Sigmoid colon (tissue), 4 donors: ENCODE measurements around the gene SOX14.

ENCODE experiments used
- CTCF ChIP-seq, 4 experiments: fragments of 450-650 bp in 3 of 4; fragments of 200-600 bp in 1 of 4; IDR thresholded peaks; one replicate each; pipeline ENCODE4 v1.5.1; 2016 to 2019; ENCODE audit warnings: antibody characterized with exemption in 4 of 4, mild to moderate bottlenecking in 3 of 4, moderate library complexity in 2 of 4
- EP300 ChIP-seq, 4 donors: sonication (generic); formaldehyde crosslinking; IDR thresholded peaks; one replicate each; pipeline ENCODE4 v1.6.1; 2017; ENCODE audit warnings: antibody characterized with exemption in 4 of 4
- POLR2A ChIP-seq, 2 donors: fragments of 450-650 bp; IDR thresholded peaks; one replicate each; pipeline ENCODE4 v1.6.1; 2016; ENCODE audit warnings: antibody characterized with exemption in 2 of 2, mild to moderate bottlenecking in 2 of 2, moderate library complexity in 2 of 2
- POLR2AphosphoS5 ChIP-seq, 4 donors: sonication (generic); formaldehyde crosslinking; IDR thresholded peaks; one replicate each; pipeline ENCODE4 v1.6.1; 2017; ENCODE audit warnings: antibody characterized with exemption in 4 of 4

GRCh38 chr3:137812023-137812422, 47.9 kb downstream of the SOX14 start:
- TF ChIP-seq POLR2A (IDR thresholded peaks at IDR 0.05): no peak
- TF ChIP-seq CTCF (IDR thresholded peaks at IDR 0.05): no peak
- TF ChIP-seq EP300 (IDR thresholded peaks at IDR 0.05): no peak
- no peak for TF ChIP-seq POLR2AphosphoS5 (IDR thresholded peaks at IDR 0.05)
